Measurements from ENCODE around the gene SUGCT.

Gene SUGCT

GRCh38 chr7:40306025-40306424 lies 171.2 kb downstream of the SUGCT start:
- Histone ChIP-seq H3K9me3 (ENCODE audit: control insufficient read depth in 1 of 2, low read length in 2 of 2) (no peaks in the 10 kb centered on the region), H3K27ac (ENCODE audit: low read length) (no peak overlapping the region)

GRCh38 chr7:40306596-40306995 lies 171.8 kb downstream of the SUGCT start:
- peaks cover 0 to 3% of the 10 kb centered on the region in 2 donors for H3K36me3 ChIP-seq (ENCODE audit: control insufficient read depth in 1 of 2, insufficient read depth in 2 of 2, low read length in 2 of 2)
- H3K9me3 ChIP-seq (ENCODE audit: control insufficient read depth in 1 of 2, low read length in 2 of 2) = no peaks in the 10 kb centered on the region
- no peak overlapping the region for H3K27ac ChIP-seq (ENCODE audit: low read length)
- H3K4me3 ChIP-seq (ENCODE audit: low read depth in 1 of 2, low read length in 2 of 2) = no peak overlapping the region
- H3K4me1 ChIP-seq (ENCODE audit: control insufficient read depth in 1 of 2, insufficient read depth in 2 of 2, low read length in 2 of 2) = no peaks in the 10 kb centered on the region
- no peaks in the 10 kb centered on the region for H3K27me3 ChIP-seq (ENCODE audit: low read depth, low read length)

More at GRCh38 chr7:40306025-40306424, 171.2 kb downstream of the SUGCT start:
- Histone ChIP-seq H3K27me3 (ENCODE audit: low read depth, low read length) (no peaks in the 10 kb centered on the region), H3K36me3 (ENCODE audit: control insufficient read depth in 1 of 2, insufficient read depth in 2 of 2, low read length in 2 of 2) (peaks cover 0 to 3% of the 10 kb centered on the region in 2 donors), H3K4me1 (ENCODE audit: control insufficient read depth in 1 of 2, insufficient read depth in 2 of 2, low read length in 2 of 2) (no peaks in the 10 kb centered on the region), H3K4me3 (ENCODE audit: low read depth in 1 of 2, low read length in 2 of 2) (no peak overlapping the region)

- peaks cover 0 to 3% of the 10 kb centered on the region in 2 donors for H3K36me3 ChIP-seq (ENCODE audit: control insufficient read depth in 1 of 2, insufficient read depth in 2 of 2, low read length in 2 of 2)
Observed at GRCh38 chr7:40310258-40310657, 175.5 kb downstream of the SUGCT start.

GRCh38 chr7:40311307-40311706 lies 176.5 kb downstream of the SUGCT start:
- Histone ChIP-seq H3K27ac (ENCODE audit: low read length) (no peak overlapping the region), H3K4me3 (ENCODE audit: low read depth in 1 of 2, low read length in 2 of 2) (no peak overlapping the region), H3K4me1 (ENCODE audit: control insufficient read depth in 1 of 2, insufficient read depth in 2 of 2, low read length in 2 of 2) (no peaks in the 10 kb centered on the region), H3K9me3 (ENCODE audit: control insufficient read depth in 1 of 2, low read length in 2 of 2) (no peaks in the 10 kb centered on the region), H3K27me3 (ENCODE audit: low read depth, low read length) (no peaks in the 10 kb centered on the region), H3K36me3 (ENCODE audit: control insufficient read depth in 1 of 2, insufficient read depth in 2 of 2, low read length in 2 of 2) (peaks cover 0 to 1% of the 10 kb centered on the region in 2 donors)

More at GRCh38 chr7:40310258-40310657, 175.5 kb downstream of the SUGCT start:
- Histone ChIP-seq H3K9me3 (ENCODE audit: control insufficient read depth in 1 of 2, low read length in 2 of 2) (no peaks in the 10 kb centered on the region), H3K4me1 (ENCODE audit: control insufficient read depth in 1 of 2, insufficient read depth in 2 of 2, low read length in 2 of 2) (no peaks in the 10 kb centered on the region), H3K4me3 (ENCODE audit: low read depth in 1 of 2, low read length in 2 of 2) (no peak overlapping the region), H3K27ac (ENCODE audit: low read length) (no peak overlapping the region), H3K27me3 (ENCODE audit: low read depth, low read length) (no peaks in the 10 kb centered on the region)

GRCh38 chr7:40315277-40315676 lies 180.5 kb downstream of the SUGCT start:
- Histone ChIP-seq H3K27ac (ENCODE audit: low read length) (no peak overlapping the region), H3K4me3 (ENCODE audit: low read depth in 1 of 2, low read length in 2 of 2) (no peak overlapping the region), H3K36me3 (ENCODE audit: control insufficient read depth in 1 of 2, insufficient read depth in 2 of 2, low read length in 2 of 2) (no peaks in the 10 kb centered on the region), H3K9me3 (ENCODE audit: control insufficient read depth in 1 of 2, low read length in 2 of 2) (no peaks in the 10 kb centered on the region), H3K27me3 (ENCODE audit: low read depth, low read length) (no peaks in the 10 kb centered on the region), H3K4me1 (ENCODE audit: control insufficient read depth in 1 of 2, insufficient read depth in 2 of 2, low read length in 2 of 2) (no peaks in the 10 kb centered on the region)

- Histone ChIP-seq H3K36me3 (ENCODE audit: control insufficient read depth in 1 of 2, insufficient read depth in 2 of 2, low read length in 2 of 2) (no peaks in the 10 kb centered on the region), H3K9me3 (ENCODE audit: control insufficient read depth in 1 of 2, low read length in 2 of 2) (no peaks in the 10 kb centered on the region), H3K4me1 (ENCODE audit: control insufficient read depth in 1 of 2, insufficient read depth in 2 of 2, low read length in 2 of 2) (no peaks in the 10 kb centered on the region), H3K27me3 (ENCODE audit: low read depth, low read length) (no peaks in the 10 kb centered on the region), H3K4me3 (ENCODE audit: low read depth in 1 of 2, low read length in 2 of 2) (no peak overlapping the region), H3K27ac (ENCODE audit: low read length) (no peak overlapping the region)
Observed at GRCh38 chr7:40316176-40316575, 181.4 kb downstream of the SUGCT start.

- Histone ChIP-seq H3K4me1 (ENCODE audit: control insufficient read depth in 1 of 2, insufficient read depth in 2 of 2, low read length in 2 of 2) (no peaks in the 10 kb centered on the region), H3K9me3 (ENCODE audit: control insufficient read depth in 1 of 2, low read length in 2 of 2) (no peaks in the 10 kb centered on the region), H3K27ac (ENCODE audit: low read length) (no peak overlapping the region), H3K4me3 (ENCODE audit: low read depth in 1 of 2, low read length in 2 of 2) (no peak overlapping the region), H3K36me3 (ENCODE audit: control insufficient read depth in 1 of 2, insufficient read depth in 2 of 2, low read length in 2 of 2) (no peaks in the 10 kb centered on the region), H3K27me3 (ENCODE audit: low read depth, low read length) (no peaks in the 10 kb centered on the region)
Observed at GRCh38 chr7:40324914-40325313, 190.1 kb downstream of the SUGCT start.

- H3K4me3 ChIP-seq (ENCODE audit: low read depth in 1 of 2, low read length in 2 of 2) = no peak overlapping the region
- no peaks in the 10 kb centered on the region for H3K9me3 ChIP-seq (ENCODE audit: control insufficient read depth in 1 of 2, low read length in 2 of 2)
- no peak overlapping the region for H3K27ac ChIP-seq (ENCODE audit: low read length)
- H3K4me1 ChIP-seq (ENCODE audit: control insufficient read depth in 1 of 2, insufficient read depth in 2 of 2, low read length in 2 of 2) = no peaks in the 10 kb centered on the region
- H3K27me3 ChIP-seq (ENCODE audit: low read depth, low read length) = no peaks in the 10 kb centered on the region
- no peaks in the 10 kb centered on the region for H3K36me3 ChIP-seq (ENCODE audit: control insufficient read depth in 1 of 2, insufficient read depth in 2 of 2, low read length in 2 of 2)
Observed at GRCh38 chr7:40327113-40327512, 192.3 kb downstream of the SUGCT start.

- Histone ChIP-seq H3K4me1 (ENCODE audit: control insufficient read depth in 1 of 2, insufficient read depth in 2 of 2, low read length in 2 of 2) (no peaks in the 10 kb centered on the region), H3K4me3 (ENCODE audit: low read depth in 1 of 2, low read length in 2 of 2) (no peak overlapping the region), H3K36me3 (ENCODE audit: control insufficient read depth in 1 of 2, insufficient read depth in 2 of 2, low read length in 2 of 2) (no peaks in the 10 kb centered on the region), H3K27ac (ENCODE audit: low read length) (no peak overlapping the region), H3K9me3 (ENCODE audit: control insufficient read depth in 1 of 2, low read length in 2 of 2) (no peaks in the 10 kb centered on the region), H3K27me3 (ENCODE audit: low read depth, low read length) (no peaks in the 10 kb centered on the region)
Observed at GRCh38 chr7:40327873-40328272, 193.1 kb downstream of the SUGCT start.

- Histone ChIP-seq H3K4me1 (ENCODE audit: control insufficient read depth in 1 of 2, insufficient read depth in 2 of 2, low read length in 2 of 2) (no peaks in the 10 kb centered on the region), H3K4me3 (ENCODE audit: low read depth in 1 of 2, low read length in 2 of 2) (no peak overlapping the region), H3K9me3 (ENCODE audit: control insufficient read depth in 1 of 2, low read length in 2 of 2) (no peaks in the 10 kb centered on the region), H3K27me3 (ENCODE audit: low read depth, low read length) (no peaks in the 10 kb centered on the region), H3K27ac (ENCODE audit: low read length) (no peak overlapping the region), H3K36me3 (ENCODE audit: control insufficient read depth in 1 of 2, insufficient read depth in 2 of 2, low read length in 2 of 2) (no peaks in the 10 kb centered on the region)
Observed at GRCh38 chr7:40329601-40330153, 194.9 kb downstream of the SUGCT start.

- Histone ChIP-seq H3K9me3 (ENCODE audit: control insufficient read depth in 1 of 2, low read length in 2 of 2) (no peaks in the 10 kb centered on the region), H3K27me3 (ENCODE audit: low read depth, low read length) (no peaks in the 10 kb centered on the region), H3K4me1 (ENCODE audit: control insufficient read depth in 1 of 2, insufficient read depth in 2 of 2, low read length in 2 of 2) (no peaks in the 10 kb centered on the region), H3K27ac (ENCODE audit: low read length) (no peak overlapping the region), H3K4me3 (ENCODE audit: low read depth in 1 of 2, low read length in 2 of 2) (no peak overlapping the region), H3K36me3 (ENCODE audit: control insufficient read depth in 1 of 2, insufficient read depth in 2 of 2, low read length in 2 of 2) (no peaks in the 10 kb centered on the region)
Observed at GRCh38 chr7:40330408-40330807, 195.6 kb downstream of the SUGCT start.

- H3K4me3 ChIP-seq (ENCODE audit: low read depth in 1 of 2, low read length in 2 of 2) = no peak overlapping the region
- no peaks in the 10 kb centered on the region for H3K27me3 ChIP-seq (ENCODE audit: low read depth, low read length)
- H3K27ac ChIP-seq (ENCODE audit: low read length) = no peak overlapping the region
- no peaks in the 10 kb centered on the region for H3K36me3 ChIP-seq (ENCODE audit: control insufficient read depth in 1 of 2, insufficient read depth in 2 of 2, low read length in 2 of 2)
- H3K4me1 ChIP-seq (ENCODE audit: control insufficient read depth in 1 of 2, insufficient read depth in 2 of 2, low read length in 2 of 2) = no peaks in the 10 kb centered on the region
- no peaks in the 10 kb centered on the region for H3K9me3 ChIP-seq (ENCODE audit: control insufficient read depth in 1 of 2, low read length in 2 of 2)
Observed at GRCh38 chr7:40331915-40332314, 197.1 kb downstream of the SUGCT start.

Data from muscle layer of duodenum (tissue), 2 donors.